ENCODE data around the gene IL6R. TPM values are rescaled to one million over a fixed set of nuclear protein-coding genes. Genes with fewer than 3 reads are reported as not detected.

IL6R gene
- total RNA-seq, 1 donor from 2014 or later: 2.8 TPM

DNA sequence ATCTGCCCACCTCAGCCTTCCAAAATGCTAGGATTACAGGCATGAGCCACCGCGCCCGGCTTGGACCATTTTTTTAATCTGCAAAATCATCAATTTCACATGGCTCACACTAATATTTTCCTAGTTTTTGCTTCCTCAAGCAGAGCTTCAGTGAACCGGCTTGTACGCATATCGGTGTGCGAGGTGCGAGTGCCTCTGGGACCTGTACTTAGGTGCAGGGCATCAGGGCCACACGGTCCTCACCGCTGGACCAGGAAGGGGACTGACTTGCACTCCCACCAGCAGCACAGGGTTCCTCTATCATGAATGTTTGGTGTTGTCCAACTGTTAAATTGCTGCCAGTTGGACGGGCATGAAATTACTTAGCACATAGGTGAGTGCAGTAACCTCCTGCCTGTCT, 112.5 kb downstream of the IL6R start:
- DNase-seq: no peak

Other genes with a start within 250 kb of the IL6R start
- 208 TPM for gene TPM3, start 213.2 kb upstream of the IL6R start, total RNA-seq
- not detected for gene CFAP141, start 199.0 kb upstream of the IL6R start, total RNA-seq
- 43.5 TPM for gene UBAP2L, start 184.4 kb upstream of the IL6R start, total RNA-seq
- 57.7 TPM for gene HAX1, start 132.7 kb upstream of the IL6R start, total RNA-seq
- not detected for gene AQP10, start 84.2 kb upstream of the IL6R start, total RNA-seq
- 28.5 TPM for gene ATP8B2, start 79.8 kb upstream of the IL6R start, total RNA-seq
- gene TDRD10, start 96.9 kb downstream of the IL6R start, total RNA-seq: 0.16 TPM
- 2.0 TPM for gene SHE, start 97.1 kb downstream of the IL6R start, total RNA-seq
- gene UBE2Q1, start 153.3 kb downstream of the IL6R start, total RNA-seq: 20.6 TPM
- gene CHRNB2, start 162.4 kb downstream of the IL6R start, total RNA-seq: 20.4 TPM
- 59.1 TPM for gene ADAR, start 202.8 kb downstream of the IL6R start, total RNA-seq

Data from occipital lobe (tissue), 2 donors.